Pulmonary artery endothelial cell (primary cell): ENCODE data around the gene BCAT1. TPM values are rescaled to one million over a fixed set of nuclear protein-coding genes. Genes with fewer than 3 reads are reported as not detected.
"Not testable (repeated sequence)": the region's sequence is repeated elsewhere in the genome, so short reads cannot be mapped to it uniquely, and the experiment has no call there.

ENCODE experiments used
- DNase-seq: peaks from one replicate; pipeline ENCODE4 v3.0.0-alpha.2; 2011; ENCODE audit warnings: low read depth, low spot score
- total RNA-seq: library from RNA; depleted of rRNA; stranded (reverse); fragments of >200 nt; gene quantifications from 2 replicates; pipeline ENCODE4 v1.2.3, GENCODE V29; 2014

BCAT1 gene
- total RNA-seq, 1 donor from 2014 or later, result 241 TPM

- DNase-seq, result no peak
Observed at GRCh38 chr12:24814379-24815113, 134.4 kb downstream of the BCAT1 start.

GRCh38 chr12:24810378-24810777 lies 138.5 kb downstream of the BCAT1 start:
- no peak for DNase-seq

GRCh38 chr12:24809306-24809705 lies 139.6 kb downstream of the BCAT1 start:
- not testable (repeated sequence) for DNase-seq

- DNase-seq, result no peak
Observed at GRCh38 chr12:24808651-24809050, 140.2 kb downstream of the BCAT1 start.

GRCh38 chr12:24806386-24806785 lies 142.5 kb downstream of the BCAT1 start:
- DNase-seq, result no peak

- no peak for DNase-seq
Observed at GRCh38 chr12:24803430-24804245, 145.3 kb downstream of the BCAT1 start.

GRCh38 chr12:24798335-24798734 lies 150.6 kb downstream of the BCAT1 start:
- no peak for DNase-seq

- DNase-seq, result no peak
Observed at GRCh38 chr12:24797901-24798300, 151.0 kb downstream of the BCAT1 start.

- no peak for DNase-seq
Observed at GRCh38 chr12:24796876-24797275, 152.0 kb downstream of the BCAT1 start.

- no peak for DNase-seq
Observed at GRCh38 chr12:24795699-24796347, 153.1 kb downstream of the BCAT1 start.

GRCh38 chr12:24791622-24792021 lies 157.3 kb downstream of the BCAT1 start:
- DNase-seq, result no peak

- no peak for DNase-seq
Observed at GRCh38 chr12:24788886-24789285, 160.0 kb downstream of the BCAT1 start.

GRCh38 chr12:24780697-24781368 lies 168.1 kb downstream of the BCAT1 start:
- DNase-seq, result no peak

GRCh38 chr12:24778486-24779304 lies 170.2 kb downstream of the BCAT1 start:
- no peak for DNase-seq

- DNase-seq, result no peak
Observed at GRCh38 chr12:24777359-24777758, 171.5 kb downstream of the BCAT1 start.

- no peak for DNase-seq
Observed at GRCh38 chr12:24776861-24777260, 172.0 kb downstream of the BCAT1 start.

GRCh38 chr12:24775073-24775472 lies 173.8 kb downstream of the BCAT1 start:
- DNase-seq, result no peak

- no peak for DNase-seq
Observed at GRCh38 chr12:24773996-24774395, 174.9 kb downstream of the BCAT1 start.

GRCh38 chr12:24772813-24773212 lies 176.1 kb downstream of the BCAT1 start:
- DNase-seq, result no peak

GRCh38 chr12:24770821-24771220 lies 178.1 kb downstream of the BCAT1 start:
- DNase-seq, result no peak

- DNase-seq, result no peak
Observed at GRCh38 chr12:24770334-24770733, 178.6 kb downstream of the BCAT1 start.
